Ovary (tissue), 9 donors: Measurements from ENCODE around the gene TCFL5. TPM values are rescaled to one million over a fixed set of nuclear protein-coding genes. Genes with fewer than 3 reads are reported as not detected.
A peak's percentile ranks its signal among the peaks of the same experiment; 100 is the strongest.

ENCODE experiments used
- DNase-seq, 5 donors: peaks; one replicate each; pipeline ENCODE4 v3.0.0-alpha.2; 2019 to 2020
- H3K27ac ChIP-seq, 2 donors: fragments of 200-600 bp; one replicate each; pipeline versions ENCODE4 v1.5.1 to v1.8.0; 2019 to 2022
- H3K27me3 ChIP-seq: fragments of 200-600 bp; one replicate; pipeline ENCODE4 v1.8.0; 2022
- H3K36me3 ChIP-seq: fragments of 200-600 bp; sonication (generic); one replicate; pipeline ENCODE4 v1.5.1; 2019
- H3K4me1 ChIP-seq: one replicate; pipeline ENCODE4 v1.8.1; 2013; ENCODE audit warnings: mild to moderate bottlenecking, moderate library complexity; ENCODE audit not compliant: insufficient read depth
- H3K4me3 ChIP-seq: fragments of 200-600 bp; sonication (generic); one replicate; pipeline ENCODE4 v1.5.1; 2017
- H3K9me3 ChIP-seq, 2 donors: fragments of 200-600 bp in 1 of 2; sonication (generic) in 1 of 2; one replicate each; pipeline versions ENCODE4 v1.5.1 to v1.8.1; 2013 to 2019; ENCODE audit warnings: mild to moderate bottlenecking in 1 of 2, moderate library complexity in 1 of 2
- CTCF ChIP-seq, 3 donors: fragments of 450-650 bp in 2 of 3; fragments of 200-600 bp in 1 of 3; IDR thresholded peaks; one replicate each; pipeline versions ENCODE4 v1.5.1 to v1.8.0; 2016 to 2022; ENCODE audit warnings: antibody characterized with exemption in 3 of 3, mild to moderate bottlenecking in 1 of 3
- EP300 ChIP-seq: sonication (generic); formaldehyde crosslinking; IDR thresholded peaks from one replicate; pipeline ENCODE4 v1.6.1; 2017; ENCODE audit warnings: antibody characterized with exemption
- POLR2A ChIP-seq: fragments of 450-650 bp; IDR thresholded peaks from one replicate; pipeline ENCODE4 v1.6.1; 2017; ENCODE audit warnings: antibody characterized with exemption, mild to moderate bottlenecking, moderate library complexity
- WGBS, 3 donors: extraction: QIAGEN DNeasy Blood & Tissue Kit in 1 of 3; methylation state at CpG; one replicate each; pipeline versions ENCODE4 v1.1.5 to v1.1.7; 2013 to 2017; 5-methylcytosine and 5-hydroxymethylcytosine counted together
- intact Hi-C, 4 donors: fragments of 100-400 bp; cut with DNase I; formaldehyde crosslinking; loops; one replicate each; pipeline versions ENCODE4 v1.11.0 to v1.15.1; 2022 to 2023
- polyA plus RNA-seq, 2 donors: library from polyadenylated mRNA; stranded (reverse); fragments of 200-250 nt in 1 of 2; fragments of 350-450 nt in 1 of 2; fragmentation: Illumina TruSeq in 1 of 2; extraction: RNeasy Lipid Tissue Mini Kit (QIAGEN cat#74804) in 1 of 2; gene quantifications; one replicate each; pipeline ENCODE4 v1.2.3, GENCODE V29; 2013 to 2014
- total RNA-seq, 7 donors: library from RNA; depleted of rRNA in 2 of 7; stranded (reverse); fragments of >200 nt in 2 of 7; fragmentation: NEBNext Ultra II Directional in 3 of 7; extraction: Animal tissue kit (Norgen Biotek cat#: 25700) in 3 of 7; gene quantifications; one replicate each; pipeline versions ENCODE4 v1.1.0 to v1.2.4, GENCODE V29; 2016 to 2023
- donor health status: DM: no; HTN: no; CAD: no; lungs with moderate emphysema.
- donor health status: DM: no; HTN: no; CAD: no.
- donor health status: Bipolar disorder and iron deficiency.
- donor health status: DM: yes; HTN: yes; CAD: no.
- donor health status: DM: no; HTN: no; CAD: no.
- donor health status: DM: yes; HTN: yes; CAD: no.

TCFL5 gene
- total and polyA plus RNA-seq, 9 donors, result 8.1 to 17.9 (median 12.3) TPM

DNA sequence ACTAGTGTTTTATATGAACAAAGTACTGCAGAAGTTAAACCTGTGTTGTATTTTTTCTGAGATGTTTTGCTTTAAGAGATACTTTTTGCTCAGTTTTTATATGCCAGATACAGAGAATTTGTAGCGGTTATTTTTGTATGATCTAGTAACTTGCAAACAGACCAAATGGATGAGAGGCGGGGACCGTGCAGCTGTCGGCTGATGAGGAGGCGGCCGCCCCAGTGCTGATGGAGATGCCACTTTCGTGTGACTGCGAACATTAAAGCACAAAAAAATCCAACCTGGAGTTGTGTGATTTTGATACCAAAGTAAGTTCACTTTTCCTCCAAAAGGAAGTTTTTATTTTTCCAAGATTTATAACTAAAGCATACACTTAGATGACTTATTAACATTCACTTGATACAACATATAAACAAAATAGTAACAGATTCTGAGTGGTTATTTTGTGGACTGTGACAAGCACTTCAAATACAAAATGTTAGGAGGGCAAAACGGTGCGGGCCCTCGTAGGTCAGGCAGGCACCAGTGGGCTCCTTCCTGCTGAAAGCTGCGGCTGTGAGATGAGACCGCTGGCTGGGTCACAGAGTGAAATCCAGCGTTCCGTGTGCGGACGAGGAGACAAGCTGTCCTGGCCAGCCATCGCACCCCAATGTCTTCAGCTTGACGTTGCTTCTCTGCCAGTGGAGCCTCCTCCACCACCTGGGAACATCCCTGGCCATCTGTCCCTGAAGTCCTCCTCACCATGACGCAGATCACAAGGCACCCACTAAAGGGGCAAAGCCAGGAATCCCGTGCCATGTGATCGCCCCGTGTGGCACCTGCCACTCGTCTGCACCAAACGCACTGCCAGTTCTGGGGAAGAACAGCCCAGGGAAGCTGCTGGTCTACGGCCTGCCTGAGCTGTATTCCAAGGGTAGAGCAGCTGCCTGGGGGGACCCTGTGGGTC is 61.0 kb downstream of the TCFL5 start:
- H3K4me1 ChIP-seq, result peaks cover 4% of the 10 kb centered on the region
- 81 to 83% (median 82%) methylated on average over 26 of the region's 26 CpGs for WGBS, 3 donors
- H3K4me3 ChIP-seq, result no peak overlapping the region
- TF ChIP-seq EP300 (no peak), POLR2A (no peak), CTCF (IDR thresholded peaks at IDR 0.05) (no peak)
- no peaks in the 10 kb centered on the region for H3K36me3 ChIP-seq
- no peaks in the 10 kb centered on the region for H3K9me3 ChIP-seq
- no peaks in the 10 kb centered on the region for H3K27me3 ChIP-seq
- DNase-seq, result no peak
- intact Hi-C loops, result loop anchor here in 1 of 4 donors (5.0 kb wide), 1 partner anchor 393 kb away; the partner anchor contains the start of gene CABLES2
- H3K27ac ChIP-seq, result no peak overlapping the region

DNA sequence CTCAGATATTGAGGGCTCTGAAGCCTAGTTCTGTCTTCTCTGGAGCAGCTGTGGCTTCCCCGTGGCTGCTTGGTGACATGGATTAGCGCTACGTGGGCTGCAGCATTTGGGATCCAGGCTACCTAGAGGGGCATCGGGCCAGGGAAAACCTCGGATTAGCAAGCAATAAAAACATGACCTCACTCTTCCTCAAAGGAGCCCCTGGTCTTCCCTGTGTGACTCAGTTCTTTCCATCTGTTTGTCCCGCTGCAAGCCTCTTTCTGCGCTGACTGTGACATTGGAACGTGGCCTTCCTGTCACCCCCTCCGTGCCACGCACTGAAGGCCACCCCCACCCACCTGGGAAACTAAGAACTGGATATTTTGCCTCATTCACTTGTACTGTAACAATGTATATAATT is 61.7 kb downstream of the TCFL5 start:
- H3K4me1 ChIP-seq, result peaks cover 4% of the 10 kb centered on the region
- WGBS, 3 donors, result 79 to 86% (median 81%) methylated on average over 10 of the region's 10 CpGs
- no peak for DNase-seq
- no peak overlapping the region for H3K27ac ChIP-seq
- no peaks in the 10 kb centered on the region for H3K27me3 ChIP-seq
- H3K36me3 ChIP-seq, result no peaks in the 10 kb centered on the region
- TF ChIP-seq CTCF (IDR thresholded peaks at IDR 0.05) (no peak), EP300 (no peak), POLR2A (no peak)
- no peak overlapping the region for H3K4me3 ChIP-seq
- H3K9me3 ChIP-seq, result no peaks in the 10 kb centered on the region
- intact Hi-C loops, result loop anchor here in 1 of 4 donors (5.0 kb wide), 1 partner anchor 393 kb away; the partner anchor contains the start of gene CABLES2

DNA sequence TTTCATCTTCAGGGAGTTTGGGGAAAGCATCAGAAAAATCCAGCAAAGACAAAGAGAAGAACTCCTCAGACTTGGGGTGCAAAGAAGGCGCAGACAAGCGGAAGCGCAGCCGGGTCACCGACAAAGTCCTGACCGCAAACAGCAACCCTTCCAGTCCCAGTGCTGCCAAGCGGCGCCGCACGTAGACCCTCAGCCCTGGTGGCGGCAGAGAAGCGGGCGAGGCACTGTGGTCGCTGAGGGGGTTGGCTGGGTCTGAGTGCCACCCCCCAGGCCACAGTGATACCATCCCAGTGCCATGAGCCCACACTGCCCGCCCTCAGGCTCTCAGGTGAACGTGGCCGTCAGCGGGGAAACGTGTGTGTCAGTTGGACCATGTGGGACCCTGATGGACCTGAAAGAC is 62.2 kb downstream of the TCFL5 start:
- Histone ChIP-seq H3K27me3 (no peaks in the 10 kb centered on the region), H3K36me3 (no peaks in the 10 kb centered on the region), H3K27ac (no peak overlapping the region), H3K9me3 (no peaks in the 10 kb centered on the region), H3K4me3 (no peak overlapping the region), H3K4me1 (peaks cover 4% of the 10 kb centered on the region)
- 91 to 96% (median 95%) methylated on average over 19 of the region's 19 CpGs for WGBS, 3 donors
- TF ChIP-seq POLR2A, result no peak
- TF ChIP-seq EP300, result no peak
- TF ChIP-seq CTCF (IDR thresholded peaks at IDR 0.05), result no peak
- DNase-seq, result peak in 1 of 5 donors; percentile 30
- intact Hi-C loops, result no loop called here

- peaks cover 4% of the 10 kb centered on the region for H3K4me1 ChIP-seq
- peak in 1 of 5 donors; percentile 24 for DNase-seq
- H3K4me3 ChIP-seq, result no peak overlapping the region
- intact Hi-C loops, result no loop called here
- H3K9me3 ChIP-seq, result no peaks in the 10 kb centered on the region
- 87 to 93% (median 92%) methylated on average over 8 of the region's 8 CpGs for WGBS, 3 donors
- H3K27me3 ChIP-seq, result no peaks in the 10 kb centered on the region
- no peaks in the 10 kb centered on the region for H3K36me3 ChIP-seq
- TF ChIP-seq CTCF (IDR thresholded peaks at IDR 0.05) (no peak), EP300 (no peak), POLR2A (no peak)
- H3K27ac ChIP-seq, result no peak overlapping the region
These were observed 62.6 kb downstream of the TCFL5 start for GRCh38 chr20:62799036-62799435.
